ENCODE measurements around the gene CEP170B. TPM values are rescaled to one million over a fixed set of nuclear protein-coding genes. Genes with fewer than 3 reads are reported as not detected.
A peak's percentile ranks its signal among the peaks of the same experiment; 100 is the strongest.

CEP170B gene
- total and polyA plus RNA-seq, 8 donors: 9.6 to 483 (median 29.1) TPM

DNA sequence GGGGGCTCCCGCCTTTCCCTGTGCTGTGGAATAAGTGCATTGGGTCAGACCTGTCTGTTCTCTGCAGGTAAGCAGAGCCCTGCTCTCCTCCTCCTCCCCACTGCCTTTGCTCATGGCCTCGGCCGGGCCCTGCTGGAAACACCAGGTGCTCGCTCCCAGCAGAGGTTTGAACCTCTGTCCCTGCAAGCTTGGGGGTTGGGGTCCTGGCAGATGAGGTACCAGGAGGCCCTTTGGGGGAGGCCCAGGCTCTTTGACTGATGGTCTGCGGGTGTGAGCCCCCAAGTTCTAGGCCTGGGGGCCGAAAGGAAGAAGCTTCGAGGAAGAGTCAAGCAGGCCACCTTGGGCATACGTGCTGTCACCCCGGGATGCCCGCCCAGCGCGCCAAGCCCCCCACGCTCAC, 22.1 kb upstream of the CEP170B start:
- 39 to 52% (median 41%) methylated on average over 13 of the region's 13 CpGs for WGBS, 5 donors
- Histone ChIP-seq H3K4me1 (peaks cover 16 to 20% (median 19%) of the 10 kb centered on the region in 4 donors), H3K27ac (no peak overlapping the region), H3K27me3 (peaks cover 2 to 69% (median 44%) of the 10 kb centered on the region in 3 donors), H3K36me3 (no peaks in the 10 kb centered on the region), H3K9me3 (no peaks in the 10 kb centered on the region), H3K4me3 (peak overlapping the region in 3 of 4 donors; percentile 36 to 47 (median 40))
- no peak for DNase-seq
- intact Hi-C loops (cut with DNase I; ENCODE audit: low total_unique reads): no loop called here
- TF ChIP-seq EP300 (IDR thresholded peaks at IDR 0.05) (no peak), POLR2A (IDR thresholded peaks at IDR 0.05) (no peak), POLR2AphosphoS5 (IDR thresholded peaks at IDR 0.05) (no peak), CTCF (IDR thresholded peaks at IDR 0.05) (no peak)

GRCh38 chr14:104843442-104844305, 21.4 kb upstream of the CEP170B start:
- DNase-seq: peak in 1 of 2 donors; percentile 65
- intact Hi-C loops (cut with DNase I; ENCODE audit: low total_unique reads): no loop called here
- TF ChIP-seq EP300 (IDR thresholded peaks at IDR 0.05): no peak
- no peak for TF ChIP-seq CTCF (IDR thresholded peaks at IDR 0.05)
- no peak for TF ChIP-seq POLR2A (IDR thresholded peaks at IDR 0.05)
- no peak for TF ChIP-seq POLR2AphosphoS5 (IDR thresholded peaks at IDR 0.05)
- H3K4me1 ChIP-seq: peaks cover 16 to 20% (median 19%) of the 10 kb centered on the region in 4 donors
- H3K4me3 ChIP-seq: peak overlapping the region; percentile 36 to 47 (median 39)
- H3K27ac ChIP-seq: no peak overlapping the region
- no peaks in the 10 kb centered on the region for H3K9me3 ChIP-seq
- no peaks in the 10 kb centered on the region for H3K36me3 ChIP-seq
- peaks cover 2 to 75% (median 44%) of the 10 kb centered on the region in 3 donors for H3K27me3 ChIP-seq
- WGBS, 5 donors: 2 to 4% (median 2%) methylated on average over 48 to 69 of the region's 69 CpGs

DNA sequence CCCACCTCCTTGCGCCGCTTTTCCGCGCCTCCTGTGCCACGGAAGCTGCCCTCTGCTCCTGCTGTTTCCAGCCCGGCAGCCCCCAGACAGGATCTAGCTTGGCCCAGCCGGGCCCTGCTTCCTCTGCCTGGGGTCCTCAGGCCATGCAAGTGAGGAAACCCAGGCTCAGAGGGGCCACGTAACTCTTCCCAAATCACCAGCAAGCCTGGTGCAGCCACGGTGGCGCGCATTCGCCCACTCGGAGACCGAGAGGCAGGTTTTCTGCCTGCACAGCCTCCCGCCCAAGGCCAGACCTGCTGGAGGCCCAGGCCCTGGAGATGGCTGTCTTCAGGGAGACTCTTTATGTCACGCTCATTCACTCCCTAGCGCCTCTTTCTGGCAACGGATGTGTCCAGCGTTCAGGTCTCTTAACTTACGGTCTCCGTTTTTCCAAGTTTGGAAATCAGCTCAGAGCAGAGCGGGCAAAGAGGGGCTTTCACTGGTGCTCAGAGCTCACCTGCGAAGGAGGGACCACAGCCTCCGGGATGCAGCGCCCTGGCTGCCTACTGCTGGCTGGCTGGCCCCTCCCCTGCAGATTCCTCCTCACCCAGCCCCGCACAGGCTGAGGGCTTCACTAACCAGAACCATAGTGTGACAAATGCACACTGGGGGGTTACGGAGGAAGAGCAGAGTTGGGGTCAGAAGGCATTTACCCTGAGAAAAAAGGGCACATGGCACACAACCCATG, 20.6 kb upstream of the CEP170B start:
- no peaks in the 10 kb centered on the region for H3K36me3 ChIP-seq
- H3K9me3 ChIP-seq: no peaks in the 10 kb centered on the region
- peaks cover 16 to 20% (median 19%) of the 10 kb centered on the region in 4 donors for H3K4me1 ChIP-seq
- peaks cover 2 to 82% (median 44%) of the 10 kb centered on the region in 3 donors for H3K27me3 ChIP-seq
- peak overlapping the region; percentile 36 to 47 (median 39) for H3K4me3 ChIP-seq
- intact Hi-C loops (cut with DNase I; ENCODE audit: low total_unique reads): no loop called here
- DNase-seq: no peak
- H3K27ac ChIP-seq: no peak overlapping the region
- WGBS, 5 donors: 8 to 18% (median 13%) methylated on average over 23 to 27 of the region's 27 CpGs
- no peak for TF ChIP-seq EP300 (IDR thresholded peaks at IDR 0.05)
- no peak for TF ChIP-seq POLR2A (IDR thresholded peaks at IDR 0.05)
- no peak for TF ChIP-seq CTCF (IDR thresholded peaks at IDR 0.05)
- TF ChIP-seq POLR2AphosphoS5 (IDR thresholded peaks at IDR 0.05): no peak

DNA sequence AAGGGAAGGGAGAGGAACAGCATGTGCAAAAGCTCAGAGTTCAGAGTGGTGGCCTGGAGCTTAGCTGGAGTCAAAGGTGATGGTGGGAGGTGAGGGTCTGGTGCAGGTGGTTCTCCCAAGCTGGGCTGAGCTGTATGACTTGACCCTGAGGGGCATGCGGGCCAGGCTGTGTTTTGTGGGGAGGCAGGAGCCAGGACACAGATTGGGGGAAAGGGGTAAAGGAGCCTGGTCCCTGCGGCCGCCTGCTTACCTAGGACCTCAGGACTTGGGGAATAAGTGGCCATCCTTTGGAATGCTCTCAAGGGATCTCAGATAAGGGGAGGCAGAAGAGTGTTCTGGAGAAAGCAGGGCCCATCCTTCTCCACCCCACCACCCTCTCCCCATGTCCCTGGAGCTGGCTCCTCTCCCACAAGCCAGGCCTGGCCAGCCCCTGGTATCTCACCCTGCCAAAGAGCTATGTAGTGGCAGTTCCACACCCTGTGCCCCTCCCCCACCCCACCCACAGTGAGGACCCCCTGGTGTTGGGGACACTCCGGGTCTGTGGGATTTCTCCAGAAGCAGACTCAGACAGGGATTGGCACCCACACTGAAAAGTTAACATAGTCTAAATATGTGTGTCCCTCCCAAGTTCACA, 19.9 kb upstream of the CEP170B start:
- no peak for DNase-seq
- H3K27ac ChIP-seq: no peak overlapping the region
- intact Hi-C loops (cut with DNase I; ENCODE audit: low total_unique reads): no loop called here
- peak overlapping the region in 1 of 4 donors; percentile 47 for H3K4me3 ChIP-seq
- no peaks in the 10 kb centered on the region for H3K9me3 ChIP-seq
- TF ChIP-seq POLR2A (IDR thresholded peaks at IDR 0.05): no peak
- no peak for TF ChIP-seq EP300 (IDR thresholded peaks at IDR 0.05)
- no peak for TF ChIP-seq CTCF (IDR thresholded peaks at IDR 0.05)
- TF ChIP-seq POLR2AphosphoS5 (IDR thresholded peaks at IDR 0.05): no peak
- WGBS, 5 donors: 89 to 96% (median 89%) methylated on average over 4 of the region's 4 CpGs
- H3K36me3 ChIP-seq: no peaks in the 10 kb centered on the region
- H3K27me3 ChIP-seq: peaks cover 2 to 86% (median 44%) of the 10 kb centered on the region in 3 donors
- peaks cover 16 to 20% (median 19%) of the 10 kb centered on the region in 4 donors for H3K4me1 ChIP-seq
